Muscle of leg (tissue), 11 donors: ENCODE data around the gene PIEZO1. TPM values are rescaled to one million over a fixed set of nuclear protein-coding genes. Genes with fewer than 3 reads are reported as not detected.

Experiments used
- DNase-seq: peaks from one replicate; pipeline ENCODE4 v3.0.0; 2013
- H3K27ac ChIP-seq: one replicate; pipeline ENCODE4 v1.5.1; 2013; ENCODE audit warnings: mild to moderate bottlenecking, low read length, control low read depth
- H3K27me3 ChIP-seq: one replicate; pipeline ENCODE4 v1.6.1; 2013; ENCODE audit warnings: low read length; ENCODE audit not compliant: control insufficient read depth, insufficient read depth
- H3K36me3 ChIP-seq: one replicate; pipeline ENCODE4 v1.6.1; 2013; ENCODE audit warnings: low read length; ENCODE audit not compliant: control insufficient read depth, insufficient read depth
- H3K4me1 ChIP-seq: one replicate; pipeline ENCODE4 v1.6.1; 2013; ENCODE audit warnings: low read length; ENCODE audit not compliant: control insufficient read depth, insufficient read depth
- H3K4me3 ChIP-seq: one replicate; pipeline ENCODE4 v1.5.1; 2013; ENCODE audit warnings: low read length, control low read depth
- H3K9me3 ChIP-seq: replicated peaks from 2 replicates; pipeline ENCODE4 v1.6.1; 2013; ENCODE audit warnings: low read depth, low read length; ENCODE audit not compliant: control insufficient read depth
- WGBS: methylation state at CpG from one replicate; pipeline ENCODE4 v1.1.5; 2013; ENCODE audit warnings: missing lambda C conversion rate; ENCODE audit not compliant: insufficient coverage; 5-methylcytosine and 5-hydroxymethylcytosine counted together
- polyA plus RNA-seq, 8 donors: library from polyadenylated mRNA; unstranded; fragments of 120-200 nt; gene quantifications; one replicate each; pipeline versions ENCODE4 v1.2.1 to v1.2.3, GENCODE V29; 2013; ENCODE audit warnings: inconsistent platforms in 1 of 8, low replicate concordance in 1 of 8; ENCODE audit not compliant: insufficient read length in 8 of 8, insufficient read depth in 1 of 8
- total RNA-seq: library from RNA; stranded (reverse); fragments of 120-200 nt; gene quantifications from one replicate; pipeline ENCODE4 v1.2.4, GENCODE V29; 2013

PIEZO1 gene
- total and polyA plus RNA-seq, 9 donors = 48.6 to 75.6 (median 59.3) TPM

DNA sequence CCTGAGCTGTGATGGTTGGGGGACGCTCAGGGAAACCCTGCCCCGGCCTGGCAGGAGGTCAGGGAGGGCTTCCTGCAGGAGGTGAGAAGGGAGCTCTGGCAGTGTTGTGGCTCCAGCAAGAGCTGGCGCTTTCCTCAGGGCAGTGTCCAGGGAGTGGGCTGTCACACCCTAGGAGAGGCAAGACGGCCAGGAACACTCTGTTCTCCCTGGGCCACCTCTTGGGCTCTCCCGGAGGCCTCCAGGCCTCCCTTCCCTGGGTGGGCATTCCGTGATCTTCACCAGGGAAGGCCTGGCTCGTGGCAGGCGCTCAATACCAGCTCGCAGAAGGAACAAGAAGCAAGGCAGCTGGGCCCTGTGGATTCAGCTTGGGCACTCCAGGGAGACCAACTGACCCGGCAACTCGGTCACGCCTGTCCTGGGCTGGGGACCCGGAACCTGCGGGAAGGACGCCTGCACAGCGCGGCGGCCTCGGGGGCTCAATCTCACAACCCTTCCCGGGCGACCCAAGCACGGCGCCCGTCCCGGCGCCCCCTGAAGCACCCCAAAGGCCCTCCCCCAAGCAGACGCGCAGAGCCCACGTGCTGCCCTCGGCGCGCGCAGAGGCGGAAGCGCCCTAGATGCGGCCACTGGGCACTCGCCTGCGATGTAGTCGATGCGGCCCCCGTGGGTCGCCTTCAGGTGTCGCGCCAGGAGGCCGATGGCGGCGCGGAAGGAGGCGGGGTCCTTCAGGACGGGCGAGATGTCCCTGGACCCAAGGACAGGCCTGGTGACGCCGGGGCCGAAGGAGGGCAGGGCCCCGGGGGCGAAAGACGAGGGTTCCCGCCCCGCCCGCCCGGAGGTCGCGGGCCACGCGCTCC lies 26.1 kb upstream of the PIEZO1 start:
- peaks cover 62% of the 10 kb centered on the region for H3K4me1 ChIP-seq
- H3K27ac ChIP-seq = peak overlapping the region; percentile 90
- H3K4me3 ChIP-seq = peak overlapping the region; percentile 68
- 1% methylated on average over 65 of the region's 65 CpGs for WGBS
- peak; percentile 95 for DNase-seq
- H3K9me3 ChIP-seq = no peaks in the 10 kb centered on the region
- peaks cover 30% of the 10 kb centered on the region for H3K36me3 ChIP-seq
- H3K27me3 ChIP-seq = no peaks in the 10 kb centered on the region

DNA sequence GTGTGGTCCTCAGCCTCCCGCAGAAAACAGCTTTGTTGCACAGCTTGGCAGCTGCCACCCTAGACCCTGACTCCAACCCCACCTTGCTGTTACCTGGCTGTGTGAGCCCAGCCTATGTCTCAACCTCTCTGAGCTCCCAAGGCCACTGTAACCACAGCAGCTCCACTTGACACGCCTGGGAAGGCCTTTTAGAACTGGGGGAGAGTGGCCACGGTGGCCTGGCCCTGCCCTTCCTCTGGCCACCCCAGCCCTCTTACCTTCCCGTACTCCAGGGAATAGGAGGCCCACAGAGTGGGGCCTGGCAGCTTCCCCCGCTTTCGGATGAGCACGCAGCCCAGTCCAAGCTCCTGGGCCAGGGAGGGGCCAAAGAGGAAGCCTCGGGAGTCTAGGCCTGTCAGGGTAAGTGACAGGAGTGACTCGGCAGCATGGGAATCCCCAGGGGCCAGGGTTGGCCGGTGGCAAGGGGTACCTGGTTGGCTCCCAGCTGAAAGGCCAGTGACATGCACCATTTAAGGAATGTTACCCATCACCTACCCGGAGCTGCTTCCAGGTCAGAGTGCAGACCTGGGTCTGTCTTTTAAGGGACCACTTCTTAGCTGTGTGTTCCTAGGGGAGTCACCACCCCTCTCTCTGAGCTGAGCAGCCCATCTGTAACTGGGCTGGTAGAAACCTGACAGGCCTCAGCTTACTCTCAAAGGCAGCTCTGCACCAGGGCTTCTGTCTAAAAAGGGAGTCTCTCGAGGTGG lies 25.3 kb upstream of the PIEZO1 start:
- no peaks in the 10 kb centered on the region for H3K9me3 ChIP-seq
- peak overlapping the region; percentile 78 for H3K27ac ChIP-seq
- peak overlapping the region; percentile 68 for H3K4me3 ChIP-seq
- DNase-seq = peak; percentile 30
- H3K36me3 ChIP-seq = peaks cover 38% of the 10 kb centered on the region
- 7% methylated on average over 7 of the region's 12 CpGs for WGBS
- no peaks in the 10 kb centered on the region for H3K27me3 ChIP-seq
- H3K4me1 ChIP-seq = peaks cover 58% of the 10 kb centered on the region

DNA sequence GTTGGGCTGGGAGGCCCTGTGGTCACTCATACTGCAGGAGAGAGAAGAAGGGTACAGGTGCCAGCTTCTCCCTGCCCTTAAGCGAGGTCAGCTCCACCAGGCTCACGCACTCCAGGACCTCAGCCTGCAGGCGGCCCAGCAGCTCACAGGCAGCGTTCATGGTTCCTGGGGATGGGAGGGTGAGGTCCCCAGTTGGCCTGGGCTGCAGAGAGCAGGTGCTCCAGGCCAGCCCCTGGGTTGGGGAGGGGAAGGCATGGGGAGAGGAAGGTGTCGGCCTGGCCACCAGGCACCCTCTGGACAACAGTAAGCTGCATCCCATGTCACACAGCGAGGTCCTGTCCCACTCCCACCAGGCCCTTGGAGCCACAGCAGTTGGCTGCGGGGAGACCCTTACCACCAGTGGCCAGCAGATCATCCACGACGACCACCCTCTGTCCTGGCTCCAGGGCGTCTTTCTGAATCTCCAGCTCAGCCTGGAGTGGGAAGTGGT lies 24.7 kb upstream of the PIEZO1 start:
- WGBS = no CpG with 5 or more reads among the region's 10 CpGs
- Histone ChIP-seq H3K27me3 (no peaks in the 10 kb centered on the region), H3K9me3 (no peaks in the 10 kb centered on the region), H3K4me3 (no peak overlapping the region), H3K27ac (no peak overlapping the region), H3K36me3 (peaks cover 43% of the 10 kb centered on the region), H3K4me1 (peaks cover 63% of the 10 kb centered on the region)
- no peak for DNase-seq

DNA sequence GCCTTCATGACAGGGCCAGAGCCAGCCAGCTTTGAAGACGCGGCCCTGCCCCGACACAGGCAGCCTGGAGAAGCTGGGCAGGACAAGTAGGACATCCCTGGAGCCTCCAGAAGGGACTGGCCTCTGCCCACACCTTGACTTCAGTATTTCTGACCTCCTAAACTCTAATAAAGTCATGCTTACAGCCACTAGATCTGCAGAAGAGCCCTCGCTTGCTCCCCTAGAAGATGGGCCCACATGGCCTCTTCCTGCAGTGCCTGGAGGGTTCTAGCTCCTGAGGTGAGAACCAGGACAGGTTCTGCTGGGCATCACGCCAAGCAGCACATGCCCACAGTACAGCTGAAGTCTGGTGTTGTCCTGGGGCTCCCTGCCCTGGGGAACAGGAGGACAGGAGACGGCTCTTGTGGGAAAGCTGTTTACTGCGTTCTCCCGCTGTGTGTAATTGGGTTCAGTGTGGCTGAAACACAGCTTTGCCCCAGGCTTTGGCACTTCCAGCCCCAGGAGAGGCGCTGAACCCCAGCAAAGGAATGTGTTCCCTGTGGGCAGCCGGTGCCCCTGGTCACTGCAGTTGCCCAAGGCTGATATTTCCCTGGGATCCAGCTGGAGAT lies 24.2 kb upstream of the PIEZO1 start:
- H3K9me3 ChIP-seq = no peaks in the 10 kb centered on the region
- peaks cover 69% of the 10 kb centered on the region for H3K4me1 ChIP-seq
- WGBS = 82% methylated on average over 9 of the region's 10 CpGs
- DNase-seq = no peak
- no peak overlapping the region for H3K27ac ChIP-seq
- no peak overlapping the region for H3K4me3 ChIP-seq
- peaks cover 43% of the 10 kb centered on the region for H3K36me3 ChIP-seq
- no peaks in the 10 kb centered on the region for H3K27me3 ChIP-seq

DNA sequence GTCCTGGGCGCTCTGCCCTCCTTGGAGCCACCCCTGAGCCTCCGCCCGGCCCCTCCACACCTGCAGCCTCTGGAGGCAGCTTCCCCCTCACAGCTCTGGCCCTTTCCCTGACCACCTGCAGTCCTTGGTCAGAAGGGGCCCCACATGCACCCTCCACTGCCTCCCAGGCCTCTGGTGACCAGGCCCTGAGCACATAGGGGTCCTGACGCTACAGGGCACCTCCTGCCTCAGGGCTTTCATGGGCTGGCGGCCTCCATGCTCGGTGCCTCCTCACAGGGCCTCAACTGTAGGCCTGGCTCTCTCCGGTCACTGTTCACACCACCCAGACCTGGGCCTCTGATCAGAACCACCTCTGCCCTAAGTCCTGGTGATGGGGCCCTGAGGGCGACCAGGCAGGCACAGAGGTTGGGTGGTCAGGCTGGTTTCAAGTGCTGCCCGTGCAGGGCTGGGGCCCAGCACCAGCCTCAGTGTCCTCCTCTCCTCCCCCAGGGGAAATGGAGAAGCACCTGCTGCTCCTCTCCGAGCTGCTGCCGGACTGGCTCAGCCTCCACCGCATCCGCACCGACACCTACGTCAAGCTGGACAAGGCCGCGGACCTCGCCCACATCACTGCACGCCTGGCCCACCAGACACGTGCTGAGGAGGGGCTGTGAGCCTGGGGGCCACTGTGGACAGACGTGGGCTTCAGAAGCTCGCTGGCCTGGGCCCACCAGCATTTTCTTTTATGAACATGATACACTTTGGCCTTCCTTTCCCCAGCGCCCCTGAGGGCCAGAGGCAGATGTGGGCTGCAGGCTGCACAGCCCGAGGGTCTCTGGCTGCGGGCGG lies 22.8 kb upstream of the PIEZO1 start:
- Histone ChIP-seq H3K4me3 (no peak overlapping the region), H3K4me1 (peaks cover 68% of the 10 kb centered on the region), H3K27me3 (no peaks in the 10 kb centered on the region), H3K36me3 (peaks cover 43% of the 10 kb centered on the region), H3K27ac (peak overlapping the region; percentile 75), H3K9me3 (no peaks in the 10 kb centered on the region)
- 80% methylated on average over 22 of the region's 26 CpGs for WGBS
- no peak for DNase-seq

DNA sequence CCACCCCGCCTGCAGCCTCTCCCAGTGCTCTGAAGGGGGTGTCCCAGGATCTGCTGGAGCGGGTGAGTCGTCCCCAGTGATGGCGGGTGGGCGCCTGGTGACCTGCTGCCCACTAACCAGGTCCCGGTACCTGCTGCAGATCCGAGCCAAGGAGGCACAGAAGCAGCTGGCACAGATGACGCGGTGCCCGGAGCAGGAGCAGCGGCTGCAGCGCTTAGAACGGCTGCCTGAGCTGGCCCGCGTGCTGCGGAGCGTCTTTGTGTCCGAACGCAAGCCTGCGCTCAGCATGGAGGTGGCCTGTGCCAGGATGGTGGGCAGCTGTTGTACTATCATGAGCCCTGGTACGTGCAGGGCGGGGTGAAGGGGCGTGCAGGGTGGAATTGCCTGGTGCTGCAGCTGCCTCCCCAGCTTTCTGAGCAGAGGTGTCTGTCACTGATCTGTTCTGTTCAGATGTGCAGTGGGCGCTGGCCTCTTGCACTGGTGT lies 22.2 kb upstream of the PIEZO1 start:
- WGBS = 81% methylated on average over 22 of the region's 24 CpGs
- Histone ChIP-seq H3K9me3 (no peaks in the 10 kb centered on the region), H3K4me3 (no peak overlapping the region), H3K27me3 (no peaks in the 10 kb centered on the region), H3K4me1 (peaks cover 68% of the 10 kb centered on the region), H3K36me3 (peaks cover 43% of the 10 kb centered on the region), H3K27ac (peak overlapping the region; percentile 75)
- DNase-seq = peak; percentile 83

DNA sequence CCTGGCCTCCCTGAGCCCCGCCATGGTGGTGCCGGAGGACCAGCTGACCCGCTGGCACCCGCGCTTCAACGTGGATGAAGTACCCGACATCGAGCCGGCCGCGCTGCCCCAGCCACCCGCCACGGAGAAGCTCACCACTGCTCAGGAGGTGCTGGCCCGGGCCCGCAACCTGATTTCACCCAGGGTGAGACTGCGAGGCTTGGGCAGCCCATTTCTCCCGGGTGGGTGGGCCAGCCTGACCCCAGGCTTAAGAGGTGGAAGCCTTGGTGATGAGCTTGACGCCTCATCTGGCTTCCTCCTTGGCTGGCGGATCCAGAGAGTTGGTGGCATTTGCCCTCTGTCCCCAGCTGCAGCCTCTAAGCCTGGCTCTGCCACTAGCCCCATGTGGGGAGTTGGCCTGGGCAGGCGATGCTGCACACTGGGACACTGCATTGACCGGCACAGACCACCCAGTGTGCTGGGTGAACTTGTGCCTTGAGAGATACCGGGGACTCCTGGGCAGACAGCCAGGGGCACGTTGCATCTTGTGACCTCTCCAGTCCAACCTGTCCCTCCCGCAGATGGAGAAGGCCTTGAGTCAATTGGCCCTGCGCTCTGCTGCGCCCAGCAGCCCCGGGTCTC lies 21.6 kb upstream of the PIEZO1 start:
- Histone ChIP-seq H3K36me3 (peaks cover 43% of the 10 kb centered on the region), H3K4me3 (no peak overlapping the region), H3K9me3 (no peaks in the 10 kb centered on the region), H3K27me3 (no peaks in the 10 kb centered on the region), H3K27ac (peak overlapping the region; percentile 75), H3K4me1 (peaks cover 64% of the 10 kb centered on the region)
- WGBS = 78% methylated on average over 26 of the region's 27 CpGs
- DNase-seq = peak; percentile 32

DNA sequence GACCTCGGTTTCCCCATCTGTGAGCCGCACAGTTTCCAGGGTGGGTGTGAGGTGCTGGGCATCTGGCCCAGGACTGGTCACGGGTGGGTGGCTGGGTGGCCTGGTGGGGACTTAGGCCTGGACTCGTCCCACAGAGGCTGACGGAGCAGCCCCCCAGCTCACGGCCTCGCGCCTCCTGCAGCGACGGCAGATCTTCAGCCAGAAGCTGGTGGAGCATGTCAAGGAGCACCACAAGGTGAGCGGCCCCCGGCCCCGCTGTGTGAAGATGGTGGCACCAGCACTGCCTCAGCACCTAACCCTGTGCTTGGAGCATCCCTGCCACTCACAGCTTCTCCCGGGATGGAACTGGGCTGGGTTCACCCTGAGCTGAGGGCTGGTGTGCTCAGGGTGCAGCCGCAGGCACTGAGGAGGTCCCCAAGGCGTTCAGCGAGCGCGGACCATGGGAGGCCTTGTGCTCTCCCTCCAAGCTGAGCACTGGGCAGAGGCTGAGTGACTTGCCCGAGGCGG lies 20.9 kb upstream of the PIEZO1 start:
- 88% methylated on average over 18 of the region's 21 CpGs for WGBS
- no peaks in the 10 kb centered on the region for H3K27me3 ChIP-seq

DNA sequence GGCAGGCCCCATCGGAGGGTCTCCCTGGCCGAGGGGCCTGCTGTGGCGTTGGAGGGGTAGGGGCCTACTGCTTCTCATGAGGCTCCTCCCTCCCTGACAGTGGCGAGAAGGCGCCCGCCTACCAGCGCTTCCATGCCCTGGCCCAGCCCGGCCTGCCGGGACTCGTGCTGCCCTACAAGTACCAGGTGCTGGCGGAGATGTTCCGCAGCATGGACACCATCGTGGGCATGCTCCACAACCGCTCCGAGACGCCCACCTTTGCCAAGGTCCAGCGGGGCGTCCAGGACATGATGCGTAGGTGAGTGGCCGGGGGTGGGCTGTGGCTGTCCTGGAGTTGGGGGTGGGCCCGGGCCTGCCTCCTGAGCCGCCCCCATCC lies 20.3 kb upstream of the PIEZO1 start:
- Histone ChIP-seq H3K4me1 (peaks cover 56% of the 10 kb centered on the region), H3K4me3 (no peak overlapping the region), H3K27ac (no peak overlapping the region), H3K9me3 (no peaks in the 10 kb centered on the region), H3K36me3 (peaks cover 43% of the 10 kb centered on the region), H3K27me3 (no peaks in the 10 kb centered on the region)
- WGBS = 88% methylated on average over 19 of the region's 22 CpGs
- no peak for DNase-seq

More for the DNA sequence above, 20.9 kb upstream of the PIEZO1 start:
- peaks cover 43% of the 10 kb centered on the region for H3K36me3 ChIP-seq
- no peak overlapping the region for H3K27ac ChIP-seq
- no peak for DNase-seq
- H3K9me3 ChIP-seq = no peaks in the 10 kb centered on the region
- no peak overlapping the region for H3K4me3 ChIP-seq
- peaks cover 62% of the 10 kb centered on the region for H3K4me1 ChIP-seq
